Lower leg skin (tissue), 3 donors: Measurements from ENCODE around the gene COX19.

Experiments
- POLR2A ChIP-seq, 2 donors: fragments of 450-650 bp; IDR thresholded peaks; one replicate each; pipeline ENCODE4 v1.6.1; 2016 to 2017; ENCODE audit warnings: antibody characterized with exemption in 2 of 2, mild to moderate bottlenecking in 1 of 2, moderate library complexity in 1 of 2
- TF ChIP-seq, protein P1 (sequence below), 3 donors: fragments of 450-650 bp; IDR thresholded peaks; one replicate each; pipeline ENCODE4 v1.5.1; 2016; ENCODE audit warnings: antibody characterized with exemption in 3 of 3, mild to moderate bottlenecking in 3 of 3, moderate library complexity in 2 of 3

DNA sequence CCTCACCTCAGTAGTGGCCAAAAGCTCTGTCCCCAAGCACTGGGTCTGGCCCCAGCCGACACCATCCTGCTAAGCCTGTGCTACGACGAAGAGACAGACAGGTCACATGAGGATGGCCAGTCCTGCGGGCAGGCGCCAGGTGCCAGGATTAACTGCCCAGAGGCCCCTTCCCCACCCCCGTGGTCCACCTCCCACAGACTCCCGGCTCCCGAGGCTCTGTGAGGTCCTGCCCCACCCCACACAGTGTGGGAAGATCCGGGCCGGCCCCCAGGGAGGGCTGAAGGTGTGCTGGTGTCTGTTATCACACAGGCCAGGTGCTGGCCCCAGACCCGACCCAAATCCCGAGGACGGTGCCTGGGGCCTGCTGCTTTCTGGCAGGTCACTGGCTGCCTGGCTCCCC lies 34.9 kb upstream of the COX19 start:
- TF ChIP-seq POLR2A (IDR thresholded peaks at IDR 0.05), result no peak
- TF ChIP-seq, protein P1, sequence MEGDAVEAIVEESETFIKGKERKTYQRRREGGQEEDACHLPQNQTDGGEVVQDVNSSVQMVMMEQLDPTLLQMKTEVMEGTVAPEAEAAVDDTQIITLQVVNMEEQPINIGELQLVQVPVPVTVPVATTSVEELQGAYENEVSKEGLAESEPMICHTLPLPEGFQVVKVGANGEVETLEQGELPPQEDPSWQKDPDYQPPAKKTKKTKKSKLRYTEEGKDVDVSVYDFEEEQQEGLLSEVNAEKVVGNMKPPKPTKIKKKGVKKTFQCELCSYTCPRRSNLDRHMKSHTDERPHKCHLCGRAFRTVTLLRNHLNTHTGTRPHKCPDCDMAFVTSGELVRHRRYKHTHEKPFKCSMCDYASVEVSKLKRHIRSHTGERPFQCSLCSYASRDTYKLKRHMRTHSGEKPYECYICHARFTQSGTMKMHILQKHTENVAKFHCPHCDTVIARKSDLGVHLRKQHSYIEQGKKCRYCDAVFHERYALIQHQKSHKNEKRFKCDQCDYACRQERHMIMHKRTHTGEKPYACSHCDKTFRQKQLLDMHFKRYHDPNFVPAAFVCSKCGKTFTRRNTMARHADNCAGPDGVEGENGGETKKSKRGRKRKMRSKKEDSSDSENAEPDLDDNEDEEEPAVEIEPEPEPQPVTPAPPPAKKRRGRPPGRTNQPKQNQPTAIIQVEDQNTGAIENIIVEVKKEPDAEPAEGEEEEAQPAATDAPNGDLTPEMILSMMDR (IDR thresholded peaks at IDR 0.05), result no peak
